ENCODE results near the gene NTM. TPM values are rescaled to one million over a fixed set of nuclear protein-coding genes. Genes with fewer than 3 reads are reported as not detected.

The NTM gene
- total and polyA plus RNA-seq, 2 experiments from 2014 or later: 2.2 to 4.9 TPM

DNA sequence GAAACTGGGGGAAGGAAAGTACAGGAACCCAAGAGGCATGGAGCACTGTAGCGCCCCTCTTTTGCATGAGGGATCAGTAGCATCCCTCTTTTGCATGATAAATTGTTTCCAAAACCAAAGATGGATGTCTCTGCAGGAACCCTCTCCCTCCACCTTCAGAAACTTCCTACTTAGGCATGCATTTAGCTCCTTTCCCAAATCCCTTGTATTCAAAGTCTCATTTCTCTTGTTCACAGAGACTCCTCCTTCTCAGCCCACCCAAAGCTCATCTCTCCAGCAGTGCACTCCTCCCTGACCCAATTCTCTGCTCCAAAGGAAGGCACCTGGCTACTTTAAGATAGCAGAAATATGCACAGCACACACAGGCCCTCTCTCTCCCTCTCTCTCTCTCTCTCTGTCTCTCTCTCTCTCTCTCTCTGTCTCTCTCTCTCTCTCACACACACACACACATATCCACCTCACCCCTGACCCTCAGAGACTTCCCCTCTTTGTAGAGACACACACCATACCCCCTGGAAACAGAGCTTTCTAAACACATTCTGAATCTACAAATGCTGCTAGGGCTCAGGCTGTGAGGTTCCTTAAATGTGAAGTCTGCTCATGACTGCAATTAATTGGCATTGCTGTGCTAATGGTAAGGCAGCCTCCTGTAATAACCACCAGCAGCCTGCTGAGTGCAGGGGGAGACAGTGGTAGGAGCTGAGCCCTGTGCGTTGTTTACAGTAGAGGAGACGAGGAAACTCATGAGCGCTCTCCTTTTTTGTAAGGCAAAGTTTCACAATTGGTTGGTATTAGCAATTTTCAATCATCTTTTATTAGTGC is 519.6 kb downstream of the NTM start:
- H3K4me1 ChIP-seq (ENCODE audit: insufficient read depth): peaks cover 10% of the 10 kb centered on the region
- H3K79me2 ChIP-seq: no peaks in the 10 kb centered on the region
- no peaks in the 10 kb centered on the region for H3K9me2 ChIP-seq (replicated peaks; ENCODE audit: insufficient read depth)
- no peak overlapping the region for H3K4me2 ChIP-seq
- H3K9me3 ChIP-seq (ENCODE audit: low read depth): no peaks in the 10 kb centered on the region
- no peaks in the 10 kb centered on the region for H3K36me3 ChIP-seq (replicated peaks; ENCODE audit: insufficient read depth, low read depth)
- no peak overlapping the region for H3K4me3 ChIP-seq
- peak overlapping the region; percentile 41 for H3K27ac ChIP-seq
- no peak overlapping the region for H2AFZ ChIP-seq
- 64% methylated on average over 4 of the region's 4 CpGs for WGBS (ENCODE audit: low lambda C conversion rate, missing lambda C conversion rate)
- TF ChIP-seq EZH2phosphoT487 (IDR thresholded peaks at IDR 0.05; ENCODE audit: low read depth, severe bottlenecking, unreplicated experiment) (no peak), EZH2 (IDR thresholded peaks at IDR 0.05; ENCODE audit: borderline replicate concordance) (no peak)
- TF ChIP-seq, protein P1, sequence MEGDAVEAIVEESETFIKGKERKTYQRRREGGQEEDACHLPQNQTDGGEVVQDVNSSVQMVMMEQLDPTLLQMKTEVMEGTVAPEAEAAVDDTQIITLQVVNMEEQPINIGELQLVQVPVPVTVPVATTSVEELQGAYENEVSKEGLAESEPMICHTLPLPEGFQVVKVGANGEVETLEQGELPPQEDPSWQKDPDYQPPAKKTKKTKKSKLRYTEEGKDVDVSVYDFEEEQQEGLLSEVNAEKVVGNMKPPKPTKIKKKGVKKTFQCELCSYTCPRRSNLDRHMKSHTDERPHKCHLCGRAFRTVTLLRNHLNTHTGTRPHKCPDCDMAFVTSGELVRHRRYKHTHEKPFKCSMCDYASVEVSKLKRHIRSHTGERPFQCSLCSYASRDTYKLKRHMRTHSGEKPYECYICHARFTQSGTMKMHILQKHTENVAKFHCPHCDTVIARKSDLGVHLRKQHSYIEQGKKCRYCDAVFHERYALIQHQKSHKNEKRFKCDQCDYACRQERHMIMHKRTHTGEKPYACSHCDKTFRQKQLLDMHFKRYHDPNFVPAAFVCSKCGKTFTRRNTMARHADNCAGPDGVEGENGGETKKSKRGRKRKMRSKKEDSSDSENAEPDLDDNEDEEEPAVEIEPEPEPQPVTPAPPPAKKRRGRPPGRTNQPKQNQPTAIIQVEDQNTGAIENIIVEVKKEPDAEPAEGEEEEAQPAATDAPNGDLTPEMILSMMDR (IDR thresholded peaks at IDR 0.05; ENCODE audit: poor library complexity): no peak
- H4K20me1 ChIP-seq (ENCODE audit: insufficient read depth, poor library complexity, severe bottlenecking): no peaks in the 10 kb centered on the region
- no peak for DNase-seq (ENCODE audit: low spot score)
- H3K27me3 ChIP-seq: peaks cover 3% of the 10 kb centered on the region

DNA sequence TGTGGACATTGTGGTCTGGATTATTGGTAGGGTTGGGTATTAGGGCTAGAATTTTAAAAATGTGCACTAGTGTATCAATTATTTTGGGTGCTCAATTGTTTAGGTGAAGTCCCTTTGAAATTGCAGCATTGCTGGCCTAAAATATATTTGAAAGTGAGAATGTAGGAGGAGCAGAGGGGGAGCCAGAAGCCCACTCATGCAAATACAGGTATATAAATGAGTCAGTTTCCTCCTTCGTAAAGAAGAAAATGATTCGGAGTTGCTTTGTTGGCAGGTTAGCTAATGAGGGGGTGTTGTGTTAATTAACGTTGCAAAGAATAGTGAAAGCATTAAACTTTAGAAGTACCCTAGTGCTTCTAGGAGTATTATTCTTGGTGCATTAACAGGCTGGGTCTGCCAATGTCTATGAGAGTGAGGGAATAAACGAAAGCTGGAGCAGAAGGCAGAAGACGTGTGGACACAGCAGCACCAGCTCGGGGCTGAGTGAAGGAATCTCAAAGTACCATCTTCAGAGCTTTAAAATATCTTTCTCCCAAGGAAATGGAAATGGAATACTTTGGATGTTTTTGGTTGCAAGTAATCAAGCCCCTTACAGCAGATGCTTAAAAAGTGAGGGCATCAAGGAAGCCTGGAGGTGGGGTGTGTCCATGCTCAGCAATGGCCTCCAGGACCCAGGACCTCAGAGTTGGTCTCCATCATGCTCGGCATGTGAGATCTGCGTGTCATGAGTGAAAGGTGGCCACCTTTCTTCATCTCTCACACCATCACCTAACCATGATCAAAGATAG is 522.9 kb downstream of the NTM start:
- no peak overlapping the region for H3K4me2 ChIP-seq
- H3K9me2 ChIP-seq (replicated peaks; ENCODE audit: insufficient read depth): no peaks in the 10 kb centered on the region
- H4K20me1 ChIP-seq (ENCODE audit: insufficient read depth, poor library complexity, severe bottlenecking): no peaks in the 10 kb centered on the region
- DNase-seq (ENCODE audit: low spot score): no peak
- H2AFZ ChIP-seq: no peak overlapping the region
- no peak overlapping the region for H3K4me3 ChIP-seq
- TF ChIP-seq, protein P1 (IDR thresholded peaks at IDR 0.05; ENCODE audit: poor library complexity): no peak
- TF ChIP-seq EZH2 (IDR thresholded peaks at IDR 0.05; ENCODE audit: borderline replicate concordance) (no peak), EZH2phosphoT487 (IDR thresholded peaks at IDR 0.05; ENCODE audit: low read depth, severe bottlenecking, unreplicated experiment) (no peak)
- no peaks in the 10 kb centered on the region for H3K36me3 ChIP-seq (replicated peaks; ENCODE audit: insufficient read depth, low read depth)
- 89% methylated on average over 8 of the region's 8 CpGs for WGBS (ENCODE audit: low lambda C conversion rate, missing lambda C conversion rate)
- H3K27me3 ChIP-seq: peaks cover 3% of the 10 kb centered on the region
- no peak overlapping the region for H3K27ac ChIP-seq
- H3K4me1 ChIP-seq (ENCODE audit: insufficient read depth): peaks cover 10% of the 10 kb centered on the region
- H3K9me3 ChIP-seq (ENCODE audit: low read depth): no peaks in the 10 kb centered on the region
- no peaks in the 10 kb centered on the region for H3K79me2 ChIP-seq

DNA sequence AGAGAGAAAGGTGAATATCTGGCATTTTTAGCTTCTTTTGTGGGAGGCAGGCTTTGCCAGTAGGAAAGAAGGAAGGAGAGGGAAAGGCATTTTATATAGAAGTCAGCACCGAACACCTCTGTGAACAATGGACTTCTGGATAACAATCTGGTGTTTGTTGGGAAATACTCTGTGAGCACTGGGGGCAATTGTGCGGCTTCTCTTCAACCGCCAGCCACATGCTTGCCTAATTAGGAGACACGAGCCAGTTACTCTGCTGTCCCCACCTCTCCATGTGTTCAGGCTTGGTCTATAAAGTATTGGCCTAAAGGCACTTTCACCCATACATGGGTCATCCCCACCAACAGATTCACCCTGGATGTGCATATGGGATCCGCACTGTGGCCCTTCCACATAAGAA is 523.6 kb downstream of the NTM start:
- no peaks in the 10 kb centered on the region for H4K20me1 ChIP-seq (ENCODE audit: insufficient read depth, poor library complexity, severe bottlenecking)
- no peak overlapping the region for H3K4me3 ChIP-seq
- no peaks in the 10 kb centered on the region for H3K9me2 ChIP-seq (replicated peaks; ENCODE audit: insufficient read depth)
- H3K4me2 ChIP-seq: no peak overlapping the region
- H2AFZ ChIP-seq: no peak overlapping the region
- no peaks in the 10 kb centered on the region for H3K79me2 ChIP-seq
- WGBS (ENCODE audit: low lambda C conversion rate, missing lambda C conversion rate): 81% methylated on average over 5 of the region's 5 CpGs
- no peaks in the 10 kb centered on the region for H3K9me3 ChIP-seq (ENCODE audit: low read depth)
- TF ChIP-seq, protein P1 (IDR thresholded peaks at IDR 0.05; ENCODE audit: poor library complexity): no peak
- TF ChIP-seq EZH2 (IDR thresholded peaks at IDR 0.05; ENCODE audit: borderline replicate concordance) (no peak), EZH2phosphoT487 (IDR thresholded peaks at IDR 0.05; ENCODE audit: low read depth, severe bottlenecking, unreplicated experiment) (no peak)
- no peaks in the 10 kb centered on the region for H3K36me3 ChIP-seq (replicated peaks; ENCODE audit: insufficient read depth, low read depth)
- DNase-seq (ENCODE audit: low spot score): no peak
- H3K27ac ChIP-seq: no peak overlapping the region
- peaks cover 7% of the 10 kb centered on the region for H3K4me1 ChIP-seq (ENCODE audit: insufficient read depth)
- peaks cover 3% of the 10 kb centered on the region for H3K27me3 ChIP-seq

Measured in hepatocyte (in vitro differentiated cells).